Right lung (tissue), 5 donors: ENCODE measurements around the gene EPN1. TPM values are rescaled to one million over a fixed set of nuclear protein-coding genes. Genes with fewer than 3 reads are reported as not detected.

Experiments
- DNase-seq, 2 donors: peaks; one replicate each; pipeline ENCODE4 v3.0.0-alpha.2; 2013
- polyA plus RNA-seq, 5 donors: library from polyadenylated mRNA; unstranded; fragments of 120-200 nt; gene quantifications; one replicate each; pipeline versions ENCODE4 v1.2.1 to v1.2.3, GENCODE V29; 2013; ENCODE audit warnings: inconsistent platforms in 1 of 5, low replicate concordance in 1 of 5; ENCODE audit not compliant: insufficient read length in 5 of 5, insufficient read depth in 1 of 5

EPN1 gene
- polyA plus RNA-seq, 5 donors: 57.6 to 140 (median 75.7) TPM

DNA sequence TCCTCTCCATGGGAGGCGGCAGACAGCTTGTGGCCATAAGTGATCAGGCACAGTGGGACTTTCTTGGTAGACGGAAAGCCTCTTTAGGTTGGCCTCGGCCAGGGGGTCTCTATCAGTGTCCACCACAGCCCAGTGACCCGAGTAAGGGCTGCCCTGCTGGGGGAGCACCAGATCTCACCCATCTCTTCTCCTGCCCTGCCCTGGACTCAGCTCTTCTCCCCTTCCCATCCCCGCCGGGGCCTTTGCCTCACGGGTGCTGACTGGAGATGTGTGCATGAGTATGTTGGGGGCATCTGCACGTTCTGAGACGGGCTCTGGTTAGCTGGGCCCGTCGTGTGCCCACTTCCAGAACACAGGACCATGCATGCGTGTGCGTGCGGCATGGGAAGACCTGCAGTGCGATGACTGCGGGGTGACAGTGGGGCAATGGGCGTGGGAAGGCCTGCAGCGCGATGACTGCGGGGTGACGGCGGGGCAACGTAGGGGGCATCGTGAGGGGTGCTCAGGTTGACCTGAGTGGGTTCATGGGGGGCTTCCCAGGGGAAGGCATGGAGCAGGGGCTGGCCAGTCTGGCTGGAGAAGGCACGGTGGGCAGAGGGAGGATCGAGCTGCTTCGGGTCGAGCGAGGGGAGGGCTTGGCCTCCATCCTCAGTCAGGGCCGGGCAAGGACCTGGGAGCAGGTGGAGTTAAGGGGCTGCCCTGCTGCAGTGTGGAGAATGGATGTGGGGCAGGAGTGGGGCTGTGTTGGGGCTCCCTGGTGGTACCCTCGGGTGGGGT is 15.9 kb downstream of the EPN1 start:
- DNase-seq: no peak

- DNase-seq: no peak
Observed at GRCh38 chr19:55691561-55692481, 16.8 kb downstream of the EPN1 start.

DNA sequence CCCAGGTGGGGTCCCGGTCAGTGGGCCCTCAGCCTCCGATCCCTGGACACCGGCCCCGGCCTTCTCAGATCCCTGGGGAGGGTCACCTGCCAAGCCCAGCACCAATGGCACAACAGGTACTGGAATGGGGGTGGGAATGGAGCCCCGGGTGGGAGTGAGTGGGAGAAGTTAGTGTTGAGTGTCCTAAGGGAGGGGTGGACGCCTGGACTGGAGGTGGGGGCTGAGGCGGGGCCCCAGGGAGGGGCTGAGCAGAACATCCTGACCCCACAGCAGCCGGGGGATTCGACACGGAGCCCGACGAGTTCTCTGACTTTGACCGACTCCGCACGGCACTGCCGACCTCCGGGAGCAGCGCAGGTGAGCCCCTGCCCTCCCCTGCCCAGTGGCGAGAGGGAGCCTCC is 17.7 kb downstream of the EPN1 start:
- DNase-seq: no peak

DNA sequence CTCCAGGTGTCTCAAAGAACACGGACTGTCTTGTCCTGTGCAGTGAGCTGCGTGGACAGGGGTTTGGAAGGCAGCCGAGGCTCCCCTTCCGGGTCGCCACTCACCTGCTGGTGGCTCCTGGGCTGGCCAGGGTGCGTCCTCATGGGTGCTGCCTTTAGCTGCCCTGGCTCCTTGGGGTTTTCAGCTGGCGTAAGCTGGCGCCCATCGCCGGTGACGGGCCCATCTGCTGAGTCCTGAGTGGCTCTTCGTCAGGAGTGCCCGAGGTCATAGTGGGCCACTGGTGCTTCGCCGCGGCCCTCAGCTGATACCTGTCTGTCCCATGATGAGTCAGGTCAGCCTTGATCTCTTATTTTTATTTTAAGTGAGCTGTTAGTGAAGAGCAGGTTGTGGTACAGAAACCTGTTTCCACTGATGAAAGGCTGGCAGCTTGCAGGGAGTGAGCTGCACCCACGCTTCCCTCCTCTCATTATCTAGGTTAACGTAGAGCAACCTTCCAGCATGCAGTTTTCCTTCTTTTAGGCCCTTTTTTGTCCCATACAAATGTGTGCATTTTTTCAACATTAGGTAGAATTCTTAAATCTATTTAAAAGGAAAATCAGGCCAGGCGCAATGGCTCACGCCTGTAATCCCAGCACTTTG is 18.4 kb downstream of the EPN1 start:
- no peak for DNase-seq

DNA sequence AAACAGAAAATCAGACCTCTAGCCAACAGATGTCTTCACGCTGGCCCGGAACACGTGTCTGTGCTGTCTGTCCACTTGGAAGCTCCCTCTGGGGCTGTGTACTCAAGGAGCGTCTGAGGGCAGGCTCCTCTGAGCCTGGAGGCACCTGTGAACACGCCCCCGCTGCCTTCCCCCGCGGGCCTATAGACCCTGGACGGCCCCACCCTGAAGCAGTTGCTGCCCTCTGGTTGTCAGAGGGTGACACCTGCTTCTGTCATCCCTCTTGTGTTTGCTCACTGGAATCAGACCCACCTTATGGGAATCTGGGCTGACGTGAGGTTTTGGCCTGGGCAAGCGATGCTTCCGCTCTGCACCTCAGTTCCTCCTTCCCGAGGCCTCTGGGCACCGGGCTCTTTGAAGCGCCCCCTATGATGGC is 19.2 kb downstream of the EPN1 start:
- no peak for DNase-seq

- DNase-seq: no peak
Observed at GRCh38 chr19:55694656-55695491, 19.8 kb downstream of the EPN1 start.

DNA sequence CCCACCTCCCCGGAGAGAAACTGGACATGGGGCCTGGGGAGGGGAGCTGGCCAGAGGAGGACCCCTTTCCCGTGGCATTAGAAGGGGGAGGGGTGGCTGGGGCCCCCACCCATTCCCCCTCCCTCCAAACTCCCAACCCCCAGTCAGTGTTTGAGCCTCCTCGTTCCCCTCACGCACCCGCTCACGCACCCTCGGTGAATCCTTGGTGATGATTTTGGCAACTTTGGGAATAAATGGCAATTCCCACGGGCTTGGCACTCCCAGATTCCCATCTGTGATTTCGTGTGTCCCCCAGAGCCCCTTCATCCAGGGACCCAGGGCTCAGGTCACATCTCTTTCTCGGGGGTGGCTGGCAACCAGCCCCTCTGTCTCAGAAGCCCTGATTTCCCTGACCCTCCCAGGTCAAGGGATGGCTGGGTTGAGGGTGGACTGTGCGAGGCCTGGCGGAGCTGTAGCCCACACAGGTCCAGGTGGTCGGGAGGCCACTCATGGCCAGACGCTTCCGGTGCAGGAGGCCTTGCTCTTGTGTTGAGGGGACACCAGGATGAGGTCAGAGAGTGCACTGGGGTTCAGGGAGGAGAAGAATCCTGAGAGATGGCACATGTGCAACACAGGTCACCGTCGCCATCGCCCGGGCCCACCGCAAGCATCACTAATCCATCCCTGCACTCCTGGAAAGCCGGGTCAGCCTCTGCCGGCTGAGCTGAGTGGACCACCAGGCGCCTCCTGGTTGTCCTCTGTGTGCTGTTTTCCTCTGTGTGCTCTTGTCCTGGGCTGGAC is 20.7 kb downstream of the EPN1 start:
- no peak for DNase-seq

GRCh38 chr19:55696301-55697068 is 21.5 kb downstream of the EPN1 start:
- no peak for DNase-seq

GRCh38 chr19:55697069-55697440 is 22.0 kb downstream of the EPN1 start:
- DNase-seq: no peak

DNA sequence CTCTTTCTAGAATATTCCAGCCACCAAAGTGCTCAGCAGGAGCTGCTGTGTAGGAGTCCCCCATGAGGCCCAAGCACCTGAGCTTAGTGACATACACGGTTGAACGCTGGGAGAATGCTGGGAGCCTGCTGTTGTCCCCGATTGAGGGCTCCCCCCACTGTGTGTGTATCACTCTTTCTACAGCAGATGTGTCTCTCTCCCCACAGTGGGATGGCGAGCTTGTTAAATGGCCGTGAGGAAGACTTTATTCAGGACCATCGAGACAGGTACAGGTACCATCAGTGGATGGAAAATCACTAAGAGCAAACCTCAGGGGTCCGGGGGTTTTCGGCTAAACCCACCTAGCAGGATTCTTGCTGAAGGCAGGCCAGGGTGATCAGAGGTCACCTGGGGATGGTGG is 22.7 kb downstream of the EPN1 start:
- DNase-seq: no peak

DNA sequence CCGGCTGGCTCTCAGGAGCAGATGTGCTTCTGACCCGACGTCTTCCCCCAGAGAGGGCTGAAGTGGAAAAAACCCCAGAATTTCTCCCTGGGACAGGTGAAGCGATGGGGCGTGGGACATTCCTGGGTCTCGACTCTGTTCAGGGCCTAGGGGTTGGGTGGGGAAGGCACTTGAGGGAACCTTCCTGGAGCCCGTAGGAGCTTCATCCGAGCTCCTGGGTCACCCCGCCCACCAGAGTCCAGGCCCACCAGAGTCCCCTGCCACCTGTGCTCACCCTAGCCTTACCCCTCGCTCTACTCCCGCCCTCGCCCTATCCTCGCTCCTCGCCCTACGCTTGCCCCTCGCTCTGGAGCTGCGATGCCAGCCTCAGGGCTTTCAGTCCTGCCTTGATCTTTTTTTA is 23.2 kb downstream of the EPN1 start:
- DNase-seq: no peak

- DNase-seq: no peak
Observed at GRCh38 chr19:55699221-55699620, 24.2 kb downstream of the EPN1 start.

DNA sequence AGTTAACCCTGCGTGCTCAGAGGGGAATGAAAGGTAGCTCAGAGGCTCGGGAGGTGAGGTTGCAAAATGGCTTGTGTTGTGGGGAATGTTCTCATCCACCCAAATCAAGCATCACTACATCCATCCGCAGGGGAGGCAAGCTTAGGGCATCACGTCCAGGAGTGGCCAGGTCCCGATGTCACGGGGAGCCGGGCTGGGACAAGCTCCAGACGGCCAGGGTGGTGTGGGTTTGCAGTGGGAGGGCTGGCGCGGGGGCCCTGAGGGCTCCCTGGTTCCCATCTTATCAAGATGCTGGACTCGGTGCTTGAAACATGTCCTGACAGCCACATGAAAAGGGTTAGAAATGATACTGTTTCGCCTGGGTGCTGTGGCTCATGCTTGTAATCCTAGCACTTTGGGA is 25.8 kb downstream of the EPN1 start:
- no peak for DNase-seq

- DNase-seq: no peak
Observed at GRCh38 chr19:55702131-55702627, 27.2 kb downstream of the EPN1 start.

GRCh38 chr19:55703790-55704215 is 28.8 kb downstream of the EPN1 start:
- DNase-seq: peak; percentile 13 to 15

GRCh38 chr19:55704494-55705245 is 29.6 kb downstream of the EPN1 start:
- no peak for DNase-seq

DNA sequence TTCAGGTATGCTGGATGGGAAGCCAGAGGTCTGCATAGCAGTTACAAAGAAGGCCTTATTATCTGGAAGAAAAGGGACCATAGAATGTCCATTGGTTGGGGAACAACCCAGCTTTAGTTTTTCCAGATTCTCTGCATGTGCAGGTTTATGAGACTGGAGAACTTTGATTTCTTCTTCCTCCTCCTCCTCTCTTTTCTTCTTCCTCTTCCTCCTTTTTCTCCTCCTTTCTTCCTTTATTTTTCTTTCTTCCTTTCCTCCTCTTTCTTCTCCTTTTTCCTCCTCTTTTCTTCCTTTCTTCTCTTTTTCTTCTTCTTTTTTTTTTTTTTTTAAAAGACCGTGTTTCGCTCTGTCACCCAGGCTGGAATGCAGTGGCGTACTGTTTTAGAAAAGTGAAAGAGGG is 30.9 kb downstream of the EPN1 start:
- DNase-seq: no peak

- DNase-seq: no peak
Observed at GRCh38 chr19:55711719-55712118, 36.7 kb downstream of the EPN1 start.
